HUES6 (cell line): Measurements from ENCODE around the gene ZCCHC3.

ENCODE experiments used
- H3K27ac ChIP-seq: 2 replicates; pipeline ENCODE4 v1.7.0; 2013; ENCODE audit warnings: low read depth, mild to moderate bottlenecking, low read length, inconsistent platforms
- H3K27me3 ChIP-seq: 2 replicates; pipeline ENCODE4 v1.6.1; 2013; ENCODE audit warnings: low read length; ENCODE audit not compliant: control insufficient read depth, insufficient read depth
- H3K36me3 ChIP-seq: 2 replicates; pipeline ENCODE4 v1.6.1; 2013; ENCODE audit warnings: low read length; ENCODE audit not compliant: control insufficient read depth, insufficient read depth
- H3K4me1 ChIP-seq: 2 replicates; pipeline ENCODE4 v1.6.1; 2013; ENCODE audit warnings: low read length; ENCODE audit not compliant: control insufficient read depth, insufficient read depth
- H3K4me3 ChIP-seq: 2 replicates; pipeline ENCODE4 v1.5.1; 2013; ENCODE audit warnings: low read depth, low read length
- H3K9ac ChIP-seq: one replicate; pipeline ENCODE4 v1.6.1; 2013; ENCODE audit warnings: mild to moderate bottlenecking, low read length
- H3K9me3 ChIP-seq: 2 replicates; pipeline ENCODE4 v1.6.1; 2013; ENCODE audit warnings: low read depth, low read length; ENCODE audit not compliant: control insufficient read depth, insufficient read depth

Gene ZCCHC3

DNA sequence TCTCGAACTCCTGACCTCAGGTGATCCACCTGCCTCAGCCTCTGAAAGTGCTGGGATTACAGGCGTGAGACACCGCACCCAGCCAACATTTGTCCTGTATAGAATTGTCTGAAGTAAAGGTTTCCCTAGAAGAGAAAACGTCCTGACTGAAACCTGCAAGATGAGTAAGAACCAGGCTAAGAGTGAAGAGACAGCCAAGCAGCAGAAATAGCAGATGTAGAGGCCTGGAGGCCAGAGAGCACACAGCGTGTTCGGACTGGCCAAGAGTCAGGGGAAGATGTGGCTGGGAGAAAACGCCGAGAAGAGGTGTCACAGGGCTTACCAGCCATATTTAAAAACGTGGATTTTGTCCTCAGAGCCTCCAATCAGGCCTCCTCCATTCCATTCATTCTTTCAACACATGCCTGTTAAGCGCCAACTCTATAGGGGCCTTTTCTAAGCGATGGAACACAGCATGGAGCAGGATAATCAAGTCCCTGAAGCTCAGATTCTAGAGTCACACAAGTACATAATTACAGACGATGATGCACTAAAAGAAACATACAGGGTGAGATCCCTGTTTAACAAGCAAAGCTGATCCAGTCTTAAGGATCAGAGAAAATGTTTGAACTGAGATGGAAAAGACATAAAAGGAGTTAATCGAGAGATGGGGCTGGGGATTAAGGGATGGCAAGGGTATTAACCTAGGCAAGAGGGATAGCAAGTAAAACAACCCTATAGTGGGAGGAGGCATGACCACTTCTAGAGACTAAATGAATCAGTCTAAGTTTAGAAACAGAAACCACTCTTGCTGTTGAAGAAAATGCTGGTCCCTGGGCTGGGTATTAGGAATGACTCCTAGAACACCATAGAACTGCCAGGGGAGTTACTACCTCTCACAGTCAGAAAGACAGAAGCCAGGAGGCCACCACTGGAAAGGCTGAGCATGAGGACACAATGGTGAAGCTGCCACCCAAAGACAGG is 4.8 kb downstream of the ZCCHC3 start:
- no peaks in the 10 kb centered on the region for H3K36me3 ChIP-seq
- H3K9ac ChIP-seq = no peak overlapping the region
- no peak overlapping the region for H3K27ac ChIP-seq
- no peak overlapping the region; the same call in 1 of the 2 replicates for H3K4me3 ChIP-seq
- H3K27me3 ChIP-seq = peaks cover 12% of the 10 kb centered on the region
- peaks cover 39% of the 10 kb centered on the region for H3K4me1 ChIP-seq
- peaks cover 8% of the 10 kb centered on the region for H3K9me3 ChIP-seq

DNA sequence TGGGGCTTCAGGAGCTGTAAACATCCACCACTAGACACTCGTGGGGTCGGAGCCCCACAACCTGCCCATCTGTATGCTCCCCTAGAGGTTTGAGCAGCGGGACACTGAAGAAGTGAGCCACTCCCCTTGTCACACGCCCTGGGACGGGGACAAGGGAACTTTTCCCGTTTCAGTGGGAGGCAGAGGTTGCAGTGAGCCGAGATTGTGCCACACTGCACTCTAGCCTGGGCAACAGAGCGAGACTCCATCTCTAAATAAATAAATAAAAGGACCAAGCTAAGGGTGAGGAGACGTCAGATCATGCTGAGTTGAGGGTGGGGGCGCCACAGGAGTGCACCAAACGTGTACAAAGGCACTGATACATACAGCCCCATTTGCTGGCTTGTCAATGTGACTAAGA is 8.4 kb downstream of the ZCCHC3 start:
- no peak overlapping the region for H3K27ac ChIP-seq
- H3K4me3 ChIP-seq = no peak overlapping the region
- no peak overlapping the region for H3K9ac ChIP-seq
- H3K27me3 ChIP-seq = peaks cover 14% of the 10 kb centered on the region
- H3K9me3 ChIP-seq = peaks cover 8% of the 10 kb centered on the region
- H3K36me3 ChIP-seq = no peaks in the 10 kb centered on the region
- H3K4me1 ChIP-seq = peaks cover 40% of the 10 kb centered on the region

DNA sequence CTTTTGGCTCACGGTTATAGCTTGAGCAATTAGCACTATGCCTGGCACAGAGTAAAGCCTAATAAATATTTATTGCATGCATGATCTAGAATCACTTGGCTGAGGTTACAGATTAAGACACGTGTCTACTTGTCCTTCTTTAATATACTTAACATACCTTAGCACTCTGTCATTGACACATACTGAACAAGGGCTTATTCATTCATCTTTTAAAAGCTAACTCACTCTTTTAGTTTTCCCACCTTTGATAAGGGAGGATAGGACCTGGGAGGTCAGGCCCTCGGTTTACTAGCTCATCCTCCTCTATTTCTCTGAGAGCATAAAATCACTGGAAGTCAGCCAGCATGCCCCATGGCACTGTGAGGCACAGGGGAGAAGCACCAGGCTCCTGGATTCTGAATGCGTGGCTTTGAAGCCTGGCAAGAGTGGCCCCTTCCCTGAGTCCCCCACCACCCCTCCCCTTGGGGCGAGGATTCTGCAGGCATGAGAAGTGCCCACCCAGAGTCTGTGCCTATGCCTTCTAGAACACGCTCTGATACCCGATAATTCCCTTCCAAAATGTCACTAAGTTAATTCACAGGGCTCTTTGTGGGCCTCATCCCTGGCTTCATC is 11.2 kb downstream of the ZCCHC3 start:
- Histone ChIP-seq H3K36me3 (no peaks in the 10 kb centered on the region), H3K27me3 (0 out of 2 replicates have a peak, but pooled peaks cover 5% of the 10 kb centered on the region), H3K9me3 (peaks cover 3% of the 10 kb centered on the region; the same call in 1 of the 2 replicates), H3K4me1 (peaks cover 20% of the 10 kb centered on the region), H3K9ac (no peak overlapping the region), H3K4me3 (no peak overlapping the region), H3K27ac (no peak overlapping the region)

DNA sequence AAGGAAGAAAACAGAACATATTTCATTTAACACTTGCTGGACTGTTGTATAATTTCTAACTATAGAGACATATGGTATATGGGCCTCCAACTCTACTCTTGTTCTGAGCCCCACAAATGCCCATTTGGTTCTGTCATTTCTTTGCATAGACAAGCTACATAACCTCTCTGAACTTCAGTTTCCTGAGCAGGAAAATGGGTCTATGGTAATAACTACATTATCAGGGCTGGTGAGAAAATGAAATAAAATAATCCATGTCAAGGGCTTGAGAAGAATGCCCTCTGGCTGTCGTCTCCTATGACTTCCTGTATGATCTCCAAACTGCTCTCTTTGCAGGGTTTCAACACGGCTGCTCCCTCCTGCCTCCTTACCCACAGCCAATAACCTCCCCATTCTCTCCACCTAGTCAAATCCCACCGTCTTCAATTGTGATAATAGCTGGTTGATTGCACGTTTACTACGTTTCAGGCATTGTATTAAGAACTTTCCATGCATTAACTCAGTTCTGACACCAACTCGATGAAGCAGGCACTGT is 12.0 kb downstream of the ZCCHC3 start:
- H3K27me3 ChIP-seq = 0 out of 2 replicates have a peak, but pooled peaks cover 3% of the 10 kb centered on the region
- H3K9ac ChIP-seq = peak overlapping the region; percentile 84
- no peaks in the 10 kb centered on the region for H3K36me3 ChIP-seq
- peaks cover 20% of the 10 kb centered on the region for H3K4me1 ChIP-seq
- H3K9me3 ChIP-seq = no peaks in the 10 kb centered on the region
- H3K4me3 ChIP-seq = peak overlapping the region; percentile 74
- peak overlapping the region; percentile 79; the same call in 1 of the 2 replicates for H3K27ac ChIP-seq

- Histone ChIP-seq H3K4me3 (peak overlapping the region; percentile 74), H3K36me3 (no peaks in the 10 kb centered on the region), H3K27ac (peak overlapping the region; percentile 79), H3K27me3 (0 out of 2 replicates have a peak, but pooled peaks cover 3% of the 10 kb centered on the region), H3K9ac (peak overlapping the region; percentile 84), H3K9me3 (no peaks in the 10 kb centered on the region), H3K4me1 (peaks cover 20% of the 10 kb centered on the region)
Observed at GRCh38 chr20:309841-310644, 12.7 kb downstream of the ZCCHC3 start.

DNA sequence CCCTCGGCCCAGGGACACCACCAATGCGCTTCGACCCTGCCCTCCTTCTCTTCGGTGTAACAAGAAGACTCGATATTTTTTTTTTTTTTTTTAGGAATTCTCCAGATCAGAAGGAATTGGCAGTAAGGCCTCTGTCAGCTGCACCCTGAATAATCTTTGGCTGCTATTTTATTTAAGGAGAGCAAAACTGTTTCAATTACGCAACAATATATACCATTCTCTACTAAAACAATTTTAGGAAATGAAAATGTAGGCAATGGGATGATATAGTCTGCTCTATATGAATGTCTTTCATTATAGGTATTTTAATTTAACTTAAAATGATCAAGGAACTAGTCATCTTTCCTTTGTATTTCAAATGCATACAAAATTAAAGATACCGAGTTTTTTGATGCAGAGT is 13.3 kb downstream of the ZCCHC3 start:
- no peak overlapping the region for H3K27ac ChIP-seq
- no peak overlapping the region for H3K9ac ChIP-seq
- peak overlapping the region; percentile 27; the same call in 1 of the 2 replicates for H3K4me3 ChIP-seq
- no peaks in the 10 kb centered on the region for H3K36me3 ChIP-seq
- H3K9me3 ChIP-seq = no peaks in the 10 kb centered on the region
- H3K4me1 ChIP-seq = peaks cover 20% of the 10 kb centered on the region
- 0 out of 2 replicates have a peak, but pooled peaks cover 3% of the 10 kb centered on the region for H3K27me3 ChIP-seq

DNA sequence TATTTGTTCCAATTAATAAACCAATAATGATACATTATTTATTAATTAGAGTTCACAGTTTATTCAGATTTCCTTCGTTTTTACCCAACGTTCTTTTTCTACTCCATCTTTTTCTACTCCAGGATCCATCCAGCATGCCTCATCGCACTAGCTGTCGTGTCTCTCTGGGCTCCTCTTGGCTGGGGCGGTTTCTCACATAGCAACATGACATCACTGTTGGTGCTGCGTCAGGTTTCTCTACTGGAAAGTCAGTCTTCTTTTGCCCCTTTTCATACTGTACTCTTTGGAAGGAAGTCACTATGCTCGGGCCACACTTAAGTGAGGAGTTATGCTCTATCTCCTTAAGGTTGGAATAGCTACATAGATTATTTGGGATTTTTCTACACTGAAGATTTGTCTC is 14.2 kb downstream of the ZCCHC3 start:
- Histone ChIP-seq H3K9ac (no peak overlapping the region), H3K27ac (no peak overlapping the region), H3K4me3 (no peak overlapping the region), H3K36me3 (no peaks in the 10 kb centered on the region), H3K4me1 (peaks cover 20% of the 10 kb centered on the region), H3K9me3 (no peaks in the 10 kb centered on the region), H3K27me3 (0 out of 2 replicates have a peak, but pooled peaks cover 3% of the 10 kb centered on the region)

- H3K4me3 ChIP-seq = no peak overlapping the region
- H3K9me3 ChIP-seq = no peaks in the 10 kb centered on the region
- no peak overlapping the region for H3K9ac ChIP-seq
- 0 out of 2 replicates have a peak, but pooled peaks cover 3% of the 10 kb centered on the region for H3K27me3 ChIP-seq
- H3K4me1 ChIP-seq = peaks cover 20% of the 10 kb centered on the region
- no peak overlapping the region for H3K27ac ChIP-seq
- no peaks in the 10 kb centered on the region for H3K36me3 ChIP-seq
Observed at GRCh38 chr20:312067-312466, 14.7 kb downstream of the ZCCHC3 start.

DNA sequence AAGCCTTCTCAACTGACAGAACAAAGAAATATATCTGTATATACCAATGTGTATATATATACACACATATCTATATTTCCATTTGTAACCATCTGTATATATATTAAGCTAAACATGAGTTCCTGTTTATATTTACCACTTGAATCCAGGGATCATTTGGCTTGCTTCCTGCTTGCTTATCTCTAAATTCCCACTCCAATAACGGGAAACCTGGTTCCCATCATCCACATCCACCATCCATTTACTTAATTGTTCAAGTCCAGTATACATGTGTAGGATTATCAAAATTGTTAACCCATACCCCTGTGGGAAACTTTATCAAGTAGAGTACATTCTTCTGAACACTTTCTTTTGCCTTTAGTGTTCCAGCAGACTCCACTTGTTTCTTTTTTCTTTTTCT is 15.5 kb downstream of the ZCCHC3 start:
- Histone ChIP-seq H3K36me3 (no peaks in the 10 kb centered on the region), H3K4me1 (peaks cover 20% of the 10 kb centered on the region), H3K4me3 (no peak overlapping the region), H3K9ac (no peak overlapping the region), H3K27ac (no peak overlapping the region), H3K27me3 (0 out of 2 replicates have a peak, but pooled peaks cover 3% of the 10 kb centered on the region), H3K9me3 (no peaks in the 10 kb centered on the region)

DNA sequence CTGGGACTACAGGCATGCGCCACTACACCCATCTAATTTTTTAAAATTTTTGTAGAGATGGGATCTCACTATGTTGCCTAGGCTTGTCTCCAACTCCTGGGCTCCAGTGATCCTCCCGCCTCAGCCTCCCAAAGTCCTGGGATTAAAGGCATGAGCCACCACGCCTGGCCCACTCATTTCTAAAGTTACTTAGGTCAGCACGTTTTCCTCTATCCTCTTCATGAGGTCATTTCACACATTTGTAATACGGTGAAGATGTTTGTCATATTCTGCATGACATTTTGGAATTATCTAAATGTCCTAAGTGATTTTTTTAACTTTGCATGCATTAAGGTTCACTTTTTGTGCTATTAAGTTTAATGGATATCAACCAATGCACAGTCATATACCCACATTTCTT is 16.0 kb downstream of the ZCCHC3 start:
- no peaks in the 10 kb centered on the region for H3K36me3 ChIP-seq
- H3K9ac ChIP-seq = no peak overlapping the region
- H3K27me3 ChIP-seq = no peaks in the 10 kb centered on the region
- H3K27ac ChIP-seq = no peak overlapping the region
- H3K4me1 ChIP-seq = peaks cover 14% of the 10 kb centered on the region
- no peaks in the 10 kb centered on the region for H3K9me3 ChIP-seq
- H3K4me3 ChIP-seq = no peak overlapping the region
